NCI-H2196 (cell line): Measurements from ENCODE around the gene ACOT8.

Source experiments
- DNase-seq: peaks from one replicate; lab custom pipeline; 2025; ENCODE audit not compliant: unreplicated experiment; lab: John Stamatoyannopoulos, UW

ACOT8 gene

GRCh38 chr20:45857882-45858216, 657 bp upstream of the ACOT8 start:
- no peak for DNase-seq

GRCh38 chr20:45853484-45853883, 3.7 kb downstream of the ACOT8 start:
- DNase-seq = no peak

- no peak for DNase-seq
These were observed 4.9 kb downstream of the ACOT8 start for GRCh38 chr20:45852326-45852725.

GRCh38 chr20:45851501-45851900, 5.7 kb downstream of the ACOT8 start:
- no peak for DNase-seq

- DNase-seq = no peak
These were observed 6.3 kb downstream of the ACOT8 start for GRCh38 chr20:45850926-45851325.

GRCh38 chr20:45850238-45850637, 7.0 kb downstream of the ACOT8 start:
- DNase-seq = no peak

- DNase-seq = no peak
These were observed 8.1 kb downstream of the ACOT8 start for GRCh38 chr20:45848969-45849582.

- no peak for DNase-seq
These were observed 8.8 kb downstream of the ACOT8 start for GRCh38 chr20:45848421-45848820.

- no peak for DNase-seq
These were observed 11.7 kb downstream of the ACOT8 start for GRCh38 chr20:45845452-45845851.

- DNase-seq = no peak
These were observed 13.7 kb downstream of the ACOT8 start for GRCh38 chr20:45843506-45843905.

GRCh38 chr20:45842169-45842812, 14.9 kb downstream of the ACOT8 start:
- no peak for DNase-seq

- DNase-seq = no peak
These were observed 15.6 kb downstream of the ACOT8 start for GRCh38 chr20:45841407-45842129.

GRCh38 chr20:45840700-45841198, 16.4 kb downstream of the ACOT8 start:
- no peak for DNase-seq

- DNase-seq = no peak
These were observed 20.4 kb downstream of the ACOT8 start for GRCh38 chr20:45836841-45837240.

- no peak for DNase-seq
These were observed 21.4 kb downstream of the ACOT8 start for GRCh38 chr20:45835825-45836224.

GRCh38 chr20:45835329-45835765, 21.8 kb downstream of the ACOT8 start:
- DNase-seq = no peak

- DNase-seq = no peak
These were observed 22.4 kb downstream of the ACOT8 start for GRCh38 chr20:45834797-45835161.

- DNase-seq = peak; percentile 55
These were observed 23.1 kb downstream of the ACOT8 start for GRCh38 chr20:45833883-45834796.

GRCh38 chr20:45833030-45833882, 23.9 kb downstream of the ACOT8 start, which contains the start of gene SNX21:
Gene SNX21 (plus strand): TSS chr20:45833799. CDS start chr20:45833920, 121 bp downstream.
- DNase-seq = peak; percentile 57

- DNase-seq = no peak
These were observed 24.6 kb downstream of the ACOT8 start for GRCh38 chr20:45832619-45833018.
